ENCODE measurements around the gene PYURF. TPM values are rescaled to one million over a fixed set of nuclear protein-coding genes. Genes with fewer than 3 reads are reported as not detected.
"Not testable (repeated sequence)": the region's sequence is repeated elsewhere in the genome, so short reads cannot be mapped to it uniquely, and the experiment has no call there.

PYURF gene
- polyA plus RNA-seq (2011; rRNA removed): 34.9 and 44.2 TPM in 2 replicates
- 4.5 and 4.7 TPM in 2 replicates for polyA minus RNA-seq (2011; rRNA and poly(A)+ RNA removed)

GRCh38 chr4:88523325-88524129 is at the start of gene PYURF:
Gene PYURF (minus strand): TSS chr4:88523776. CDS start chr4:88523700, 76 bp downstream.
- Histone ChIP-seq H3K36me3 (ENCODE audit: control insufficient read depth, insufficient read depth, low read length) (peaks cover 2% of the 10 kb centered on the region), H3K4me3 (ENCODE audit: low read depth, low read length) (peak within 1 kb of the TSS; percentile 96), H3K27me3 (ENCODE audit: control insufficient read depth, insufficient read depth, low read length) (no peaks in the 10 kb centered on the region)
- ChIA-PET CTCF (interaction anchor here (0.8 to 1.6 kb wide), 4 partner anchors 9 to 296 kb away, joined by 3 to 5 read pairs (median 4); no protein-coding TSS in a partner anchor), POLR2A (interaction anchor here (0.6 kb wide), 2 partner anchors 139 to 304 kb away, joined by 3 to 5 read pairs; no protein-coding TSS in a partner anchor)
- no peak for TF ChIP-seq CTCF (IDR thresholded peaks at IDR 0.05; ENCODE audit: insufficient read depth, low read depth, low read length)
- peak; percentile 59 for DNase-seq (ENCODE audit: low read depth)

GRCh38 chr4:88570001-88570400 is 46.4 kb upstream of the PYURF start:
- TF ChIP-seq CTCF (IDR thresholded peaks at IDR 0.05; ENCODE audit: insufficient read depth, low read depth, low read length): no peak
- Histone ChIP-seq H3K4me3 (ENCODE audit: low read depth, low read length) (no peak overlapping the region), H3K27me3 (ENCODE audit: control insufficient read depth, insufficient read depth, low read length) (no peaks in the 10 kb centered on the region), H3K36me3 (ENCODE audit: control insufficient read depth, insufficient read depth, low read length) (no peaks in the 10 kb centered on the region)
- POLR2A ChIA-PET: no interaction called here
- peak; percentile 18 for DNase-seq (ENCODE audit: low read depth)
- CTCF ChIA-PET: interaction anchor here (0.6 kb wide), 1 partner anchor 323 kb away, joined by 3 read pairs; no protein-coding TSS in a partner anchor

- H3K36me3 ChIP-seq (ENCODE audit: control insufficient read depth, insufficient read depth, low read length): no peaks in the 10 kb centered on the region
- no peak for DNase-seq (ENCODE audit: low read depth)
- CTCF ChIA-PET: interaction anchor here (1.4 to 2.7 kb wide), 2 partner anchors 11 to 28 kb away, joined by 3 to 8 read pairs; no protein-coding TSS in a partner anchor
- H3K27me3 ChIP-seq (ENCODE audit: control insufficient read depth, insufficient read depth, low read length): no peaks in the 10 kb centered on the region
- POLR2A ChIA-PET: no interaction called here
- no peak overlapping the region for H3K4me3 ChIP-seq (ENCODE audit: low read depth, low read length)
- no peak for TF ChIP-seq CTCF (IDR thresholded peaks at IDR 0.05; ENCODE audit: insufficient read depth, low read depth, low read length)
Measured at GRCh38 chr4:88567591-88567990, 44.0 kb upstream of the PYURF start.

GRCh38 chr4:88549815-88550214 is 26.2 kb upstream of the PYURF start:
- ChIA-PET POLR2A (no interaction called here), CTCF (interaction anchor here (1.2 kb wide), 1 partner anchor 10 kb away, joined by 3 read pairs; no protein-coding TSS in a partner anchor)
- Histone ChIP-seq H3K27me3 (ENCODE audit: control insufficient read depth, insufficient read depth, low read length) (no peaks in the 10 kb centered on the region), H3K36me3 (ENCODE audit: control insufficient read depth, insufficient read depth, low read length) (no peaks in the 10 kb centered on the region), H3K4me3 (ENCODE audit: low read depth, low read length) (no peak overlapping the region)
- no peak for DNase-seq (ENCODE audit: low read depth)
- TF ChIP-seq CTCF (IDR thresholded peaks at IDR 0.05; ENCODE audit: insufficient read depth, low read depth, low read length): no peak

GRCh38 chr4:88539322-88540068 is 15.9 kb upstream of the PYURF start:
- DNase-seq (ENCODE audit: low read depth); H3K27me3 ChIP-seq (ENCODE audit: control insufficient read depth, insufficient read depth, low read length); POLR2A ChIA-PET; H3K4me3 ChIP-seq (ENCODE audit: low read depth, low read length); H3K36me3 ChIP-seq (ENCODE audit: control insufficient read depth, insufficient read depth, low read length): not testable (repeated sequence)
- CTCF ChIA-PET: interaction anchor here (0.6 to 2.6 kb wide), 43 partner anchors 9 to 917 kb away, joined by 3 to 17 read pairs (median 4); partner anchors contain the start of genes NAP1L5 and PYURF
- TF ChIP-seq CTCF (IDR thresholded peaks at IDR 0.05; ENCODE audit: insufficient read depth, low read depth, low read length): peak; percentile 67

Data from BJ (cell line).